ENCODE data around the gene SENP3.

SENP3 gene

DNA sequence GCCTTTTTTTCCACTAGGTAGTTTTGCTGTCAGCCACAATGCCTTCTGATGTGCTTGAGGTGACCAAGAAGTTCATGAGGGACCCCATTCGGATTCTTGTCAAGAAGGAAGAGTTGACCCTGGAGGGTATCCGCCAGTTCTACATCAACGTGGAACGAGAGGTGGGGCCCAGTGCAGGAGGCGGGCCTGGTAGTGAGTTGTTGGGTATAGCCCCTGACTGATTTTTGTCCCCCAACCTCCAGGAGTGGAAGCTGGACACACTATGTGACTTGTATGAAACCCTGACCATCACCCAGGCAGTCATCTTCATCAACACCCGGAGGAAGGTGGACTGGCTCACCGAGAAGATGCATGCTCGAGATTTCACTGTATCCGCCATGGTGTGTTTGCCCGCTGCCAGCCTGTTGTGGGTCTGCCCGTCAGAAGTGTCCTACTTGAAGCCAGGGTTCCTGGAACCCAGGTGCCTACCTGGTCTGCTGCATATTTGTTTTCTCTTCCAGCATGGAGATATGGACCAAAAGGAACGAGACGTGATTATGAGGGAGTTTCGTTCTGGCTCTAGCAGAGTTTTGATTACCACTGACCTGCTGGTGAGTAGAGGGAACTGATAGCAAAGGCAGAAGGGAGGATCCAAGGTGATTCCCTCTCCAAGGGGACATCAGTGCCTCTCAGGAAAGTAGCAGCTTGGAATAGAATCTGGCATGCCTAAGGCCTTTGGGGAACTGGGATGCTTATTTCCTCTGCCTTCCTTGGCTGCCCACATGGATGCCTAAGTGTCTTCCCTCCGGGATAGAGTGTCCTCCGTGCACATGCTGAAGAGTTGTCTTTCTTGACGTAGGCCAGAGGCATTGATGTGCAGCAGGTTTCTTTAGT, 15.8 kb downstream of the SENP3 start:
- H3K9me3 Mint-ChIP-seq: no peaks in the 10 kb centered on the region
- no peak for DNase-seq (ENCODE audit: low spot score in 2 of 2)
- no peak overlapping the region for H3K4me3 Mint-ChIP-seq
- H3K36me3 Mint-ChIP-seq: peaks cover 28% of the 10 kb centered on the region
- no peaks in the 10 kb centered on the region for H3K27me3 Mint-ChIP-seq
- ATAC-seq (ENCODE audit: low read depth): no peak
- peak overlapping the region; percentile 63 for H3K27ac Mint-ChIP-seq
- H3K4me1 Mint-ChIP-seq: peaks cover 53% of the 10 kb centered on the region

DNA sequence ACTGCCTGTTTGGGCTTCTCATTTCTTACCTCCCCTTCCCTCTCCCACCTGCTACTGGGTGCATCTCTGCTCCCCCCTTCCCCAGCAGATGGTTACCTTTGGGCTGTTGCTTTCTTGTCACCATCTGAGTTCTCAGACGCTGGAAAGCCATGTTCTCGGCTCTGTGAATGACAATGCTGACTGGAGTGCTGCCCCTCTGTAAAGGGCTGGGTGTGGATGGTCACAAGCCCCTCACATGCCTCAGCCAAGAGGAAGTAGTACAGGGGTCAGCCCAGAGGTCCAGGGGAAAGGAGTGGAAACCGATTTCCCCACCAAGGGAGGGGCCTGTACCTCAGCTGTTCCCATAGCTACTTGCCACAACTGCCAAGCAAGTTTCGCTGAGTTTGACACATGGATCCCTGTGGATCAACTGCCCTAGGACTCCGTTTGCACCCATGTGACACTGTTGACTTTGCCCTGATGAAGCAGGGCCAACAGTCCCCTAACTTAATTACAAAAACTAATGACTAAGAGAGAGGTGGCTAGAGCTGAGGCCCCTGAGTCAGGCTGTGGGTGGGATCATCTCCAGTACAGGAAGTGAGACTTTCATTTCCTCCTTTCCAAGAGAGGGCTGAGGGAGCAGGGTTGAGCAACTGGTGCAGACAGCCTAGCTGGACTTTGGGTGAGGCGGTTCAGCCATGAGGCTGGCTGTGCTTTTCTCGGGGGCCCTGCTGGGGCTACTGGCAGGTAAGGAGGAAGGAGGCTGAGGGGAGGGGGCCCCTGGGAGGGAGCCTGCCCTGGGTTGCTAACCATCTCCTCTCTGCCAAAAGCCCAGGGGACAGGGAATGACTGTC, 17.5 kb downstream of the SENP3 start, which contains the start of gene CD68:
Gene CD68, plus strand, starts transcription at position 638 of the 833 bp plus-strand sequence. Its CDS starts 40 bp downstream, at position 678.
- H3K27ac Mint-ChIP-seq: peak within 1 kb of the TSS; percentile 64
- peak; percentile 66 for ATAC-seq (ENCODE audit: low read depth)
- H3K36me3 Mint-ChIP-seq: peaks cover 23% of the 10 kb centered on the region

DNA sequence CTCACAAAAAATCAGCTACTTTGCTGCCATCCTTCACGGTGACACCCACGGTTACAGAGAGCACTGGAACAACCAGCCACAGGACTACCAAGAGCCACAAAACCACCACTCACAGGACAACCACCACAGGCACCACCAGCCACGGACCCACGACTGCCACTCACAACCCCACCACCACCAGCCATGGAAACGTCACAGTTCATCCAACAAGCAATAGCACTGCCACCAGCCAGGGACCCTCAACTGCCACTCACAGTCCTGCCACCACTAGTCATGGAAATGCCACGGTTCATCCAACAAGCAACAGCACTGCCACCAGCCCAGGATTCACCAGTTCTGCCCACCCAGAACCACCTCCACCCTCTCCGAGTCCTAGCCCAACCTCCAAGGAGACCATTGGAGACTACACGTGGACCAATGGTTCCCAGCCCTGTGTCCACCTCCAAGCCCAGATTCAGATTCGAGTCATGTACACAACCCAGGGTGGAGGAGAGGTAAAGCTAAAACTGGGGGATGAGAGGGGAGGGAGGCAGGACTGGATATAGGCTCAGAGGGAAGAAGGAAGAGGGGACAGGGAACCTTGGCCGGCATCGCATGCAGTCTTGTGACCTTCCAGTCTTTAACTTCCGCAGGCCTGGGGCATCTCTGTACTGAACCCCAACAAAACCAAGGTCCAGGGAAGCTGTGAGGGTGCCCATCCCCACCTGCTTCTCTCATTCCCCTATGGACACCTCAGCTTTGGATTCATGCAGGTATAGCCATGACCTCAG, 18.3 kb downstream of the SENP3 start:
- peak overlapping the region; percentile 69 for H3K4me3 Mint-ChIP-seq
- no peak for ATAC-seq (ENCODE audit: low read depth)
- H3K27me3 Mint-ChIP-seq: no peaks in the 10 kb centered on the region
- peaks cover 48% of the 10 kb centered on the region for H3K4me1 Mint-ChIP-seq
- DNase-seq (ENCODE audit: low spot score in 2 of 2): no peak
- H3K9me3 Mint-ChIP-seq: no peaks in the 10 kb centered on the region
- peaks cover 18% of the 10 kb centered on the region for H3K36me3 Mint-ChIP-seq
- H3K27ac Mint-ChIP-seq: peak overlapping the region; percentile 64

More for the DNA sequence above, 17.5 kb downstream of the SENP3 start, which contains the start of gene CD68:
- H3K4me3 Mint-ChIP-seq: peak within 1 kb of the TSS; percentile 69
- H3K9me3 Mint-ChIP-seq: no peaks in the 10 kb centered on the region
- no peaks in the 10 kb centered on the region for H3K27me3 Mint-ChIP-seq
- peaks cover 49% of the 10 kb centered on the region for H3K4me1 Mint-ChIP-seq
- peak in 1 of 2 donors; percentile 62 for DNase-seq (ENCODE audit: low spot score in 2 of 2)

DNA sequence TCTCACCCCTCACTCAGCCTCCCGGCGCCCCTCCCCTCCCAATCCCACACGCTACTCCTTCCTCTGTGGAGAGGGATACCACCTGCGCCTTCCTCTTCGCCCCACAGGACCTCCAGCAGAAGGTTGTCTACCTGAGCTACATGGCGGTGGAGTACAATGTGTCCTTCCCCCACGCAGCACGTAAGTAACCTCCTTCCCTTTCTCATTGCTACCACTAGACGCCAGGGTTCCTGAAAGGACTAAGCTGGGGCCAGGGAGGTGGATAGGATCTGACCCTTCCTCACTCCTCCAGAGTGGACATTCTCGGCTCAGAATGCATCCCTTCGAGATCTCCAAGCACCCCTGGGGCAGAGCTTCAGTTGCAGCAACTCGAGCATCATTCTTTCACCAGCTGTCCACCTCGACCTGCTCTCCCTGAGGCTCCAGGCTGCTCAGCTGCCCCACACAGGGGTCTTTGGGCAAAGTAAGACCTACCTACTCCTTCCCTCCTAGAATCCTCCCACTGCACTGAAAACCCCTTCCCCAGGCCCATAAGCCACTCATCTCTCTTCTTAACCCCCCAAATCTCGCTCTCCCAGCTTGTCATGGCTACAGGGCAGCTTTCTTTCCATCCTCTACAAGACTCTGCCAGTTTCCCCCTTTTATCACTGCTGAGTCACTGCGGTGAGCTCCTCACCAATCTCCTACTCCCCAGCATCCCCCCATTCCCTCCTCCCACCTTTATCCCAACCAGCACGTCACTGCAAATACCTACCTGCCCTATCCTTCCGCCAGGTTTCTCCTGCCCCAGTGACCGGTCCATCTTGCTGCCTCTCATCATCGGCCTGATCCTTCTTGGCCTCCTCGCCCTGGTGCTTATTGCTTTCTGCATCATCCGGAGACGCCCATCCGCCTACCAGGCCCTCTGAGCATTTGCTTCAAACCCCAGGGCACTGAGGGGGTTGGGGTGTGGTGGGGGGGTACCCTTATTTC, 19.2 kb downstream of the SENP3 start:
- Mint-ChIP-seq H3K27me3 (no peaks in the 10 kb centered on the region), H3K9me3 (no peaks in the 10 kb centered on the region), H3K36me3 (peaks cover 17% of the 10 kb centered on the region), H3K4me1 (peaks cover 45% of the 10 kb centered on the region), H3K27ac (peak overlapping the region; percentile 64), H3K4me3 (peak overlapping the region; percentile 69)
- DNase-seq (ENCODE audit: low spot score in 2 of 2) (no peak), ATAC-seq (ENCODE audit: low read depth) (no peak)

DNA sequence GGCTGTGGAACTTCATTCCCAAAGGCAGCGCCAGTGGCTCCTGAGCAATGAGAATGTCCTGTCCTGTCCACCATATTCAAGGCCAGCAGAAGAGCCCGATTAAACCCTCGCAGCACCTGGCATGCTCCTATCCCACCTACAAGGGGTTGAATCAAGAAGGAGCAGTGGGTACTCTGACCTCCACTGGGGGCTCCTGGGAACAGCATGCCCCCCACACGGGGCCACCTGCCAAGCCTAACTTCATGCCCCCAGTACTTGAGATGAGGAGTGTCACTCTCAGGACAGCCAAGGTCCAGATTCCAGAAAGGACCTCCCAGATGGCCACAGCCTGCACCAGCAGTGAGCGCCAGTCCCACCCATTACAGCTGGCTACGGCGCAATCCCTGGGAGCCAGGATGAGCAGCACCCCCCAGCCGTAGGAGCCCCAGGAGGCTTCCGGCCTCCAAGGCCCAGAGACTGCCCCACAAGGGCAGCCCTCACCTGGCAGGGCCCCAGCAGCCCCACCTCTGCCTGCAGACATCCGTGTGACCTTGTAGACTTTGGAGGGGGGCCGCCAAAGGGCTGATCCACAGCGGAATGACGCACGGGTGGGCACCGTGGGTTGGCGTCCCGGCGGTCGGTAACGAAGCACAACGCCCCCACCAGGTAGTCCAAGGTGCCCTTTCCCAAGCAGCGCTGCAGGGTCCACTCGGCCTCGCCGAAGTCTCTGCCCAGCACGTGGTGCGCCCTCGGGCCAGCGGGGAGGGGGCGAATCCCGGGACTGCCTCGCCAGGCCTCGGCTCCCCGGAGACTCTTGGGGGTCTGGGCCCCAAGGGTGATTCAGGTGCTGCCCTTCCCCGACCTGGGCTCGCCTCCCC, 20.9 kb downstream of the SENP3 start:
- Mint-ChIP-seq H3K27ac (peak overlapping the region; percentile 98), H3K4me1 (peaks cover 45% of the 10 kb centered on the region), H3K36me3 (peaks cover 10% of the 10 kb centered on the region), H3K9me3 (no peaks in the 10 kb centered on the region), H3K27me3 (no peaks in the 10 kb centered on the region), H3K4me3 (peak overlapping the region; percentile 93)
- no peak for ATAC-seq (ENCODE audit: low read depth)
- no peak for DNase-seq (ENCODE audit: low spot score in 2 of 2)

DNA sequence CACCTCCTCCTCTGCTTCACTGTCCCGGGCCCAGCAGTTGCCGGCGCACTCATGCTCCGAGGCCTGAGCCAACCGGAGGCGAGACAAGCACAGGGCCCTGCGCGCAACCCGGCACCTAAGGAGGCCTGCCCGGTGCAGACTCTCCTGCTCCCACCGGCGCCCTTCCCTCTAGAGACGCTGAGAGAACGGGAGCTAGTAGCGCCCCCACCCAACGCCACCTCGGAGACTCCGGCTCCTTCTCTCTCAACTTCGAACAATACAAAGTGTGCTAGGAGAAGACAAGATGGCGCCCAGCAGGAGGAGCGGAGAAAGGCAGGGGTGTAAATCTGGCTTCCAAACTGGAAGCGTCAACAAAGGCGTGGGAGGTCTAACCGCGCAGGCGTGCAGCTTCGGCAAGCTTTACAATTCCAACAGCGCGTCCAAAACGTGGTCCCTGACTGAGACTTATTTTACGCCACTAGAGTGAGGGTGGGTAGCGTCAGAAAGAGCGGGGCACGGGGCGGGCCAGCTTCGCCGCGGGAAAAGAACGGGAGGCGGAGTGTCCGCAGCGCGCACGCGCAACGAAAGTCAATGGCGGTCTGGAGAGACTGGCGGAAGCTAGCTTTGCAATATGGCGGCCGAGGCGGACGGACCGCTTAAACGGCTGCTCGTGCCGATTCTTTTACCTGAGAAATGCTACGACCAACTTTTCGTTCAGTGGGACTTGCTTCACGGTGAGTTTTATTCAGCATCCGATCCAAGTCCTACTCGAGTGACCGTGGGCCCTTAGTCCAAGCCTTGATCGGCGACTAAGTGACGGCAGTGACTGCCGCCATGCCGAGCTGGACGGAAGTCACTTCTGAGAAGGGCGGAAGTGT, 21.8 kb downstream of the SENP3 start, which contains the start of gene MPDU1:
Gene MPDU1, plus strand, starts transcription at position 600 of the 857 bp plus-strand sequence. Its CDS starts 11 bp downstream, at position 611.
- no peaks in the 10 kb centered on the region for H3K27me3 Mint-ChIP-seq
- peak within 1 kb of the TSS; percentile 98 for H3K27ac Mint-ChIP-seq
- peak; percentile 79 for ATAC-seq (ENCODE audit: low read depth)
- H3K9me3 Mint-ChIP-seq: no peaks in the 10 kb centered on the region
- H3K4me1 Mint-ChIP-seq: peaks cover 42% of the 10 kb centered on the region
- peak; percentile 89 to 93 for DNase-seq (ENCODE audit: low spot score in 2 of 2)
- peaks cover 9% of the 10 kb centered on the region for H3K36me3 Mint-ChIP-seq
- peak within 1 kb of the TSS; percentile 93 for H3K4me3 Mint-ChIP-seq

DNA sequence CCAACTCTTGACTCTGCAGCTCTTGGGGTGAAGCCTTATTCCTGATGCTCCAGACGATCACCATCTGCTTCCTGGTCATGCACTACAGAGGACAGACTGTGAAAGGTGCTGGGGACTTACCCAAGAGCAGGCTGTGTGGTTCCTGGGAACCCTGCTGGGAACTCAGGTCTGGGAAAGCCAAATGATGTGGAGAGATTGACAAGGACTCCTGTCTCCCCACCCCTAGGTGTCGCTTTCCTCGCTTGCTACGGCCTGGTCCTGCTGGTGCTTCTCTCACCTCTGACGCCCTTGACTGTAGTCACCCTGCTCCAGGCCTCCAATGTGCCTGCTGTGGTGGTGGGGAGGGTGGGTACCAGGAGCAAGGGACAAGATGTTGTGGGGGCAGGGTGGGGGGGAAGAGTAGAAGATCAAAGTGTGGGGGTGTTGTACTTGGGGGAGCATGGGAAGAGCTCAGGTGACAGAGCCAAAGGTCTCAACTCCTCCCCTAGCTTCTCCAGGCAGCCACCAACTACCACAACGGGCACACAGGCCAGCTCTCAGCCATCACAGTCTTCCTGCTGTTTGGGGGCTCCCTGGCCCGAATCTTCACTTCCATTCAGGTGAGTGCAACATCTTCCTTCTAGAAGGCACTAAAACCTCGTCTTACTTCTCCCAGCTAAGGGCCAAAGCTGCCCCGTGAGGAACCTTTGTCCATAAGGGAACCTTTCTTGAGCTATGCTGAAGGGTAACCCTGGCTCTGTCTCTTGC, 25.1 kb downstream of the SENP3 start:
- peaks cover 13% of the 10 kb centered on the region for H3K4me1 Mint-ChIP-seq

DNA sequence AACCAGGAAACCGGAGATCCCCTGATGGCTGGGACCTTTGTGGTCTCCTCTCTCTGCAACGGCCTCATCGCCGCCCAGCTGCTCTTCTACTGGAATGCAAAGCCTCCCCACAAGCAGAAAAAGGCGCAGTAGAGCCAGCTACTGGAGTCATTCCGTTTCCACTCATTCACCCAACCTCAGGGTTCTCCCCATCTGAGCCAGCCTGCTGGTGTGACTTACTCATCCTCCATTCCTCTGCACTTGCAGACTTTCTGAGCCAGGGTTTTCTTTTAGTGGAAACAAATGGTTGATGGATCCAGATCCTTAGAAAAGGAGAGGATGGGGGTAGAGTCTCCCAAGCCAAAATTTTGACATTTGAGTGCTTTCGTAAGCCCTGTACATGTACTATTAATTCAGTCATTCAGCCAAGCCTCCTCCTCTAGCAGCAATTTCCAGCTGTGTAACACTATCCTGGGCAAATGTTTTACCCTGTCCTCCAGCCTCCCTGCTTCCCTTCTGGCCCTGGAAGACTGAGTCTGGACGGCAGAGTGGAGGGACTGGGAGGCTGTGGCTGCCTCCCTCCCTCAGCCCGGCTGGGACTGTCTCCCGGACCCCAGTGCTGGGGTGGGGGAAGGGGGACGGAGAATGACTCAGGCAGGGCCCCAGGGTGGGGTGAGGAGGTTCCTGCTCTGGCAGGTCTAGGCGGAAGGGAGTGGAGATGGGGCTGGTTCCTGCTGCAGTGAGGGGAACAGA, 25.9 kb downstream of the SENP3 start:
- Mint-ChIP-seq H3K27me3 (no peaks in the 10 kb centered on the region), H3K36me3 (peaks cover 17% of the 10 kb centered on the region), H3K27ac (no peak overlapping the region), H3K4me1 (peaks cover 8% of the 10 kb centered on the region), H3K9me3 (no peaks in the 10 kb centered on the region), H3K4me3 (no peak overlapping the region)
- no peak for ATAC-seq (ENCODE audit: low read depth)
- no peak for DNase-seq (ENCODE audit: low spot score in 2 of 2)

More for the DNA sequence above, 25.1 kb downstream of the SENP3 start:
- peaks cover 14% of the 10 kb centered on the region for H3K36me3 Mint-ChIP-seq
- ATAC-seq (ENCODE audit: low read depth) (no peak), DNase-seq (ENCODE audit: low spot score in 2 of 2) (no peak)
- no peak overlapping the region for H3K4me3 Mint-ChIP-seq
- H3K27ac Mint-ChIP-seq: no peak overlapping the region
- H3K27me3 Mint-ChIP-seq: no peaks in the 10 kb centered on the region
- no peaks in the 10 kb centered on the region for H3K9me3 Mint-ChIP-seq

DNA sequence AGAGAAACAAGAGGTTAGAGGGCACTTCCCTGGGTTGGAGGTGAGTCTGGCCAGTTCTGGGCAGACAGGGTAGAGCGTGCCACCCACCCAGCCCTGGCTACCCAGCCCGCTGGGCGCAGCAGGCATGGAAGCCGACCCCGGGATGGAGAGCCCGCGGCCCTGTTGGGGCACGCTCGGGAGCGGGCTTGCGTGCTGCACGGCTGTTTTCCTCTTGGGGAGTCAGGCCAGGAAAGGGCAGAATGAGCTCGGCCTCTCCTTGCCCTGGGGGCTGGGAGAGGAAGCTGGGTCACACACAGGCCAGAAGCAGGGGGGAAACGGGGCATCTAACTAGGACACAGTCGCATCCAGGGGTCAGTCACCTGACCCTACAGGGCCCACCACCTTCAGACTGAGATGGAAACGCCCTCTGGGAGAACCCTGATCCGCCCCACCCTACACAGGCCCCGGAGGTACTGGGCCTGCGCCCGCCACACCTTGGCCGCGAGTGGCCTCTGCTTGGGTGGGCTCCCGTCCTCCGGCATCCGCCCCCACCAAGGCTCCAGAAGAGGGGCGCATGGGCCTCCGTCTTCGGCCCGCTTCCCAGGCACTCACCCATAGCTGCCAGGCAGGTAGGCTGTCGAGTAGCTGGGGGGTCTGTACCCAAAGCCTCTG, 27.0 kb downstream of the SENP3 start:
- no peaks in the 10 kb centered on the region for H3K9me3 Mint-ChIP-seq
- H3K27ac Mint-ChIP-seq: no peak overlapping the region
- no peak for DNase-seq (ENCODE audit: low spot score in 2 of 2)
- H3K27me3 Mint-ChIP-seq: no peaks in the 10 kb centered on the region
- no peak for ATAC-seq (ENCODE audit: low read depth)
- H3K4me1 Mint-ChIP-seq: peaks cover 8% of the 10 kb centered on the region
- H3K4me3 Mint-ChIP-seq: no peak overlapping the region
- peaks cover 24% of the 10 kb centered on the region for H3K36me3 Mint-ChIP-seq

Measured in memory B cell (primary cell).